ENCODE results near the gene SRSF9. TPM values are rescaled to one million over a fixed set of nuclear protein-coding genes. Genes with fewer than 3 reads are reported as not detected.
A peak's percentile ranks its signal among the peaks of the same experiment; 100 is the strongest.
"Not testable (repeated sequence)": the region's sequence is repeated elsewhere in the genome, so short reads cannot be mapped to it uniquely, and the experiment has no call there.

The SRSF9 gene
- total RNA-seq, 1 donor from 2014 or later, result 34.4 TPM

DNA sequence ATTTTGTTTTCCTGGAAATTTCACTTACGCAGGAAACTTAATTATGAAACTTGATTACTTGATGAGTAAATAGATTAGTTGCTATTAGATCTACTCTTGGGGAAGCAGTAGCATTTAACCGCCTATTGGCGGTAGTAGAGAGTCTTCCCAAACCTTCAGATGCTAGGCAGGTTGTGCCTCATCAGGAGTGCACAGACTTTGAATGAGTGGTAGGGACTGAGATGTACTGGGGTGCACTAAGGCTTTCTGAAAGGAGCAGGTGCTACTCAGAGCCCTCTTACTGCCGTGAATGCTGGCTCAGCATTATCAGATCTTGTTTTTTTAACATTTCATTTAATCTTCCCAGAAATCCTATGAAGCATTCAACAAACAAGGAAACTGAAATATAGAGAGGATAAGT lies 15.6 kb downstream of the SRSF9 start:
- no peaks in the 10 kb centered on the region for H3K27me3 ChIP-seq (ENCODE audit: low read depth)
- intact Hi-C loops (cut with micrococcal nuclease), result no loop called here
- peaks cover 78% of the 10 kb centered on the region for H3K36me3 ChIP-seq
- no peak overlapping the region for H3K27ac ChIP-seq (replicated peaks)
- TF ChIP-seq, protein P1, sequence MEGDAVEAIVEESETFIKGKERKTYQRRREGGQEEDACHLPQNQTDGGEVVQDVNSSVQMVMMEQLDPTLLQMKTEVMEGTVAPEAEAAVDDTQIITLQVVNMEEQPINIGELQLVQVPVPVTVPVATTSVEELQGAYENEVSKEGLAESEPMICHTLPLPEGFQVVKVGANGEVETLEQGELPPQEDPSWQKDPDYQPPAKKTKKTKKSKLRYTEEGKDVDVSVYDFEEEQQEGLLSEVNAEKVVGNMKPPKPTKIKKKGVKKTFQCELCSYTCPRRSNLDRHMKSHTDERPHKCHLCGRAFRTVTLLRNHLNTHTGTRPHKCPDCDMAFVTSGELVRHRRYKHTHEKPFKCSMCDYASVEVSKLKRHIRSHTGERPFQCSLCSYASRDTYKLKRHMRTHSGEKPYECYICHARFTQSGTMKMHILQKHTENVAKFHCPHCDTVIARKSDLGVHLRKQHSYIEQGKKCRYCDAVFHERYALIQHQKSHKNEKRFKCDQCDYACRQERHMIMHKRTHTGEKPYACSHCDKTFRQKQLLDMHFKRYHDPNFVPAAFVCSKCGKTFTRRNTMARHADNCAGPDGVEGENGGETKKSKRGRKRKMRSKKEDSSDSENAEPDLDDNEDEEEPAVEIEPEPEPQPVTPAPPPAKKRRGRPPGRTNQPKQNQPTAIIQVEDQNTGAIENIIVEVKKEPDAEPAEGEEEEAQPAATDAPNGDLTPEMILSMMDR (IDR thresholded peaks at IDR 0.05; ENCODE audit: borderline replicate concordance), result peak; percentile 59
- H3K9me3 ChIP-seq (replicated peaks), result no peaks in the 10 kb centered on the region
- no peak overlapping the region for H3K4me3 ChIP-seq
- H3K4me1 ChIP-seq, result peaks cover 4% of the 10 kb centered on the region
- DNase-seq, result no peak

DNA sequence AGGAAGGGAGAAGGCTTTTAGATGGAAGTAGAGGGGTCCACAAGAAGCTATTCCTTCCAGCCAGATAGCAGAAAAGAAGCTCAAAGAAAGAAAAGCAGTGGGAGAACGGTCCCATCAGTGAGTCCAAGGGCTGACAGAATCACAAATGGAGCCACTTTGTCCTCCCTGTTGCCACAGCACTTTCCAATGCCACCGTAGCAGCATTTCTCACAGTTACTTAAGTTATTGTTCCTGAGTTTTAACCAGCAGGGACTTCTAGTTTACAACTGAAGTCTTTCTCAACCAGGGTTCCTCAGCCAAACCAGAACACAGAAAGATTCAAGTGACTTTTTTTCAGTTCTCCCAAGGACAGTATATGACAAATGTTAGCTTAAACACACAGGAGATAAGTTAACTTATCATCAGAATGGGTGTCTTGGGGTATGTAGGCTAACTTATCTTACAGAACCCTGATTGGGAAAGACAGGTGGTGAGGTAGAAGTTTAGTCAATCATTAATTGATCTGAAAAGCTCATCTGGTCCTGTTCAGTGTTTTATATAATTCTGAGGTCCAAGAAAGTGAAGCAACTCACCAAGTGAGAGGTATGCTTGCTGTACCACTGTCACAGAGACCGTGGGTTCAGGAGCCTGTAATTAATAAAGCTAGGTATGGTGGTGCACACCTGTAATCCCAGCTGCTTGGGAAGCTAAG lies 16.3 kb downstream of the SRSF9 start:
- peaks cover 71% of the 10 kb centered on the region for H3K36me3 ChIP-seq
- H3K9me3 ChIP-seq (replicated peaks), result no peaks in the 10 kb centered on the region
- no peak for DNase-seq
- TF ChIP-seq, protein P1 (IDR thresholded peaks at IDR 0.05; ENCODE audit: borderline replicate concordance), result no peak
- H3K27ac ChIP-seq (replicated peaks), result no peak overlapping the region
- intact Hi-C loops (cut with micrococcal nuclease), result no loop called here
- no peaks in the 10 kb centered on the region for H3K27me3 ChIP-seq (ENCODE audit: low read depth)
- H3K4me3 ChIP-seq, result no peak overlapping the region
- H3K4me1 ChIP-seq, result peaks cover 4% of the 10 kb centered on the region

DNA sequence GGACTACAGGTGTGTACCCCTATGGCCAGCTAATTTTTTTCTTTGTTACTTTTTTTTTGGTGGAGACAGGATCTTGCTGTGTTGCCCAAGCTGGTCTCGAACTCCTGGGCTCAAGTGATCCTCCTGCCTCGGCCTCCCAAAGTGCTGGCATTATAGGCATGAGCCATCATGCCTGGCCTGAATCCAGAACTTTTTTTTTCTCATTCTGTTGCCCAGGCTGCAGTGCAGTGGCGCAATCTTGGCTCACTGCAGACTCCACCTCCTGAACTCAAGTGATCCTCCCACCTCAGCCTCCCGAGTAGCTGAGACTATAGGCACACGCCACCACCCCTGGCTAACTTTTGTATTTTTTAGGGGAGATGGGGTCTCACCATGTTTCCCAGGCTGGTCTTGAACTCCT lies 17.0 kb downstream of the SRSF9 start:
- H3K9me3 ChIP-seq (replicated peaks); intact Hi-C loops (cut with micrococcal nuclease); H3K27ac ChIP-seq (replicated peaks); H3K4me1 ChIP-seq; H3K27me3 ChIP-seq (ENCODE audit: low read depth); DNase-seq; H3K4me3 ChIP-seq: not testable (repeated sequence)
- H3K36me3 ChIP-seq, result peaks cover 64% of the 10 kb centered on the region

- TF ChIP-seq, protein P1 (IDR thresholded peaks at IDR 0.05; ENCODE audit: borderline replicate concordance), result no peak
- Histone ChIP-seq H3K9me3 (replicated peaks) (no peaks in the 10 kb centered on the region), H3K27me3 (ENCODE audit: low read depth) (no peaks in the 10 kb centered on the region), H3K4me1 (peaks cover 38% of the 10 kb centered on the region), H3K27ac (replicated peaks) (no peak overlapping the region), H3K4me3 (peak overlapping the region; percentile 87), H3K36me3 (peaks cover 50% of the 10 kb centered on the region)
- intact Hi-C loops (cut with micrococcal nuclease), result no loop called here
- no peak for DNase-seq
Measured at GRCh38 chr12:120447992-120448391, 21.6 kb downstream of the SRSF9 start.

- intact Hi-C loops (cut with micrococcal nuclease); H3K9me3 ChIP-seq (replicated peaks); DNase-seq; H3K27me3 ChIP-seq (ENCODE audit: low read depth): not testable (repeated sequence)
- Histone ChIP-seq H3K27ac (replicated peaks) (peak overlapping the region; percentile 88), H3K4me1 (peaks cover 42% of the 10 kb centered on the region), H3K4me3 (peak overlapping the region; percentile 87), H3K36me3 (peaks cover 52% of the 10 kb centered on the region)
Measured at GRCh38 chr12:120446844-120447178, 22.7 kb downstream of the SRSF9 start.

GRCh38 chr12:120445911-120446843 lies 23.4 kb downstream of the SRSF9 start, which contains the start of the genes GATC and TRIAP1:
Gene GATC (plus strand): TSS chr12:120446444. CDS start chr12:120446481, 37 bp downstream.
Gene TRIAP1 (minus strand): TSS chr12:120446384. CDS start chr12:120446372, 12 bp downstream.
- peak within 1 kb of the TSS; percentile 87 for H3K4me3 ChIP-seq
- TF ChIP-seq, protein P1 (IDR thresholded peaks at IDR 0.05; ENCODE audit: borderline replicate concordance), result no peak
- H3K36me3 ChIP-seq, result peaks cover 52% of the 10 kb centered on the region
- H3K27ac ChIP-seq (replicated peaks), result peak within 1 kb of the TSS; percentile 88
- no peaks in the 10 kb centered on the region for H3K9me3 ChIP-seq (replicated peaks)
- peak; percentile 85 for DNase-seq
- H3K4me1 ChIP-seq, result peaks cover 42% of the 10 kb centered on the region
- no peaks in the 10 kb centered on the region for H3K27me3 ChIP-seq (ENCODE audit: low read depth)
- intact Hi-C loops (cut with micrococcal nuclease), result no loop called here
